Measurements from ENCODE around the gene EIF1. TPM values are rescaled to one million over a fixed set of nuclear protein-coding genes. Genes with fewer than 3 reads are reported as not detected.

Gene EIF1
- total and polyA plus RNA-seq, 2 donors (not counting 3 experiments of a cell fraction or from before 2014, with no cell fraction given) = 168 to 814 TPM

- Histone ChIP-seq H4K20me1 (replicated peaks; ENCODE audit: control insufficient read depth, extremely low read depth, insufficient read depth, low read length) (peaks cover 11% of the 10 kb centered on the region), H3K9me3 (replicated peaks; ENCODE audit: control insufficient read depth, insufficient read depth, low read length) (no peaks in the 10 kb centered on the region), H2AFZ (ENCODE audit: low read depth, low read length) (no peak overlapping the region), H3K4me3 (replicated peaks in 1 of 3; ENCODE audit: insufficient read depth in 1 of 3, low read depth in 1 of 3, low read length in 3 of 3) (no peak overlapping the region), H3K27ac (ENCODE audit: insufficient read depth, low read depth, low read length) (no peak overlapping the region), H3K36me3 (ENCODE audit: control insufficient read depth in 2 of 2, extremely low read depth in 1 of 2, insufficient read depth in 2 of 2, low read length in 2 of 2) (peaks cover 30 to 33% of the 10 kb centered on the region in 2 experiments), H3K9me1 (replicated peaks; ENCODE audit: control insufficient read depth, extremely low read depth, insufficient read depth, low read length) (no peaks in the 10 kb centered on the region), H3K27me3 (ENCODE audit: control insufficient read depth in 2 of 2, insufficient read depth in 2 of 2, low read length in 2 of 2) (no peaks in the 10 kb centered on the region), H3K4me2 (ENCODE audit: insufficient read depth, low read length) (peak overlapping the region; percentile 98), H3K79me2 (ENCODE audit: control insufficient read depth, insufficient read depth, low read length) (peaks cover 21% of the 10 kb centered on the region), H3K4me1 (ENCODE audit: control insufficient read depth, extremely low read depth, insufficient read depth, low read length) (peaks cover 20% of the 10 kb centered on the region), H3K9ac (replicated peaks; ENCODE audit: extremely low read depth, insufficient read depth, low read length) (no peak overlapping the region)
- dilution Hi-C loops (cut with MboI; ENCODE audit: extremely low pct_ligation_motif_present, low sequenced_read_pairs) = no loop called here
- DNase-seq (ENCODE audit: low read depth, low spot score) (no peak), FAIRE-seq (no peak)
- ChIA-PET CTCF (no interaction called here), POLR2A (interaction anchor here (0.5 to 0.6 kb wide), 3 partner anchors 11 to 433 kb away, joined by 3 to 5 read pairs (median 3); no protein-coding TSS in a partner anchor)
- intact Hi-C loops (cut with micrococcal nuclease) = no loop called here
- no TSS peak for BruUV-seq (replicated peaks)
- TF ChIP-seq FOS (IDR thresholded peaks at IDR 0.05; ENCODE audit: borderline replicate concordance, insufficient read depth, low read length) (no peak), POLR2A (IDR thresholded peaks at IDR 0.05; ENCODE audit: low read depth, low read length) (peak; percentile 45)
These were observed 2.5 kb downstream of the EIF1 start for GRCh38 chr17:41691031-41691777.

DNA sequence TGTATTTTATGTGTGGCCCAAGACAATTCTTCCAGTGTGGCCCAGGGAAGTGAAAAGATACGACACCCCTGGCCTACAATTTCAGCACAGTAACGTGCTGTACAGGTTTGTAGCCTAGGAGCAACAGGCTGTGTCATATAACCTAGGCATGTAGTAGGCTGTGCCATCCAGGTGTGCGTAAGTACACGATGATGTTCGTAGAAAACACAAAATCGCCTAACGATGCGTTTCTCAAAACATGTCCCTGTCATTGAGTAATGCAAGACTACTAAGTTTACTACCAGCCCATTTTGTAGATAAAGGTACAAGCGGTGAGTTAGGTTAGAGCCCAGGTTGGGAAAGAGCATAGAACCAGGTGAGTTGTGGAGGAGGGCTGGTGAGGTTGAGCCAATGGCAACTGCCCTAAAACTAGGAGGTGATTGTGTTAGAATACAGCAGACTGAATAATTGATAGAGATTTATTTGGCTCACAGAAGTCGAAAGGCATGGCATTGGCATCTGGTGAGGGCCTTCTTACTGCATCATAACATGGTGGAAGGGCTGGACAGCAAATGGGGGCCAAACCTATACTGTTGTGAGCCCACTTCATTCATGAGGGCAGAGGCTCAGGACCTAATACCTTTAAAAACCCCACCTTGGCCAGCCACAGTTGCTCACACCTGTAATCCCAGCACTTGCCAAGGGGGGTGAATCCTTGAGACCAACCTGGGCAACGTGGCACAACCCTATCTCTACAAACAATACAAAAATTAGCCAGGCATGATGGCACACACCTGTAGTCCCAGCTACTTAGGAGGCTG, 4.2 kb downstream of the EIF1 start:
- ChIA-PET CTCF (interaction anchor here (0.6 to 0.9 kb wide), 2 partner anchors 27 to 152 kb away, joined by 3 read pairs; no protein-coding TSS in a partner anchor), POLR2A (interaction anchor here (0.6 to 0.7 kb wide), 2 partner anchors 14 to 118 kb away, joined by 4 to 5 read pairs; no protein-coding TSS in a partner anchor)
- peaks cover 11% of the 10 kb centered on the region for H4K20me1 ChIP-seq (replicated peaks; ENCODE audit: control insufficient read depth, extremely low read depth, insufficient read depth, low read length)
- FAIRE-seq = peak; percentile 38
- no peaks in the 10 kb centered on the region for H3K9me1 ChIP-seq (replicated peaks; ENCODE audit: control insufficient read depth, extremely low read depth, insufficient read depth, low read length)
- no peak overlapping the region for H3K27ac ChIP-seq (ENCODE audit: insufficient read depth, low read depth, low read length)
- no peak overlapping the region for H3K9ac ChIP-seq (replicated peaks; ENCODE audit: extremely low read depth, insufficient read depth, low read length)
- H3K9me3 ChIP-seq (replicated peaks; ENCODE audit: control insufficient read depth, insufficient read depth, low read length) = no peaks in the 10 kb centered on the region
- peaks cover 17% of the 10 kb centered on the region for H3K4me1 ChIP-seq (ENCODE audit: control insufficient read depth, extremely low read depth, insufficient read depth, low read length)
- H3K4me2 ChIP-seq (ENCODE audit: insufficient read depth, low read length) = no peak overlapping the region
- no peak overlapping the region for H2AFZ ChIP-seq (ENCODE audit: low read depth, low read length)
- peaks cover 21% of the 10 kb centered on the region for H3K79me2 ChIP-seq (ENCODE audit: control insufficient read depth, insufficient read depth, low read length)
- TF ChIP-seq, protein P1, sequence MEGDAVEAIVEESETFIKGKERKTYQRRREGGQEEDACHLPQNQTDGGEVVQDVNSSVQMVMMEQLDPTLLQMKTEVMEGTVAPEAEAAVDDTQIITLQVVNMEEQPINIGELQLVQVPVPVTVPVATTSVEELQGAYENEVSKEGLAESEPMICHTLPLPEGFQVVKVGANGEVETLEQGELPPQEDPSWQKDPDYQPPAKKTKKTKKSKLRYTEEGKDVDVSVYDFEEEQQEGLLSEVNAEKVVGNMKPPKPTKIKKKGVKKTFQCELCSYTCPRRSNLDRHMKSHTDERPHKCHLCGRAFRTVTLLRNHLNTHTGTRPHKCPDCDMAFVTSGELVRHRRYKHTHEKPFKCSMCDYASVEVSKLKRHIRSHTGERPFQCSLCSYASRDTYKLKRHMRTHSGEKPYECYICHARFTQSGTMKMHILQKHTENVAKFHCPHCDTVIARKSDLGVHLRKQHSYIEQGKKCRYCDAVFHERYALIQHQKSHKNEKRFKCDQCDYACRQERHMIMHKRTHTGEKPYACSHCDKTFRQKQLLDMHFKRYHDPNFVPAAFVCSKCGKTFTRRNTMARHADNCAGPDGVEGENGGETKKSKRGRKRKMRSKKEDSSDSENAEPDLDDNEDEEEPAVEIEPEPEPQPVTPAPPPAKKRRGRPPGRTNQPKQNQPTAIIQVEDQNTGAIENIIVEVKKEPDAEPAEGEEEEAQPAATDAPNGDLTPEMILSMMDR (IDR thresholded peaks at IDR 0.05; ENCODE audit: extremely low read depth in 1 of 2, insufficient read depth in 1 of 2, low read depth in 1 of 2, low read length in 2 of 2) = no peak
- TF ChIP-seq POLR2AphosphoS5 (IDR thresholded peaks at IDR 0.05; ENCODE audit: insufficient read depth, low read depth, low read length) (peak; percentile 46), EZH2 (IDR thresholded peaks at IDR 0.05; ENCODE audit: borderline replicate concordance, low read depth, low read length, severe bottlenecking) (no peak), POLR2A (IDR thresholded peaks at IDR 0.05; ENCODE audit: low read depth, low read length) (no peak), JUN (IDR thresholded peaks at IDR 0.05; ENCODE audit: borderline replicate concordance, insufficient read depth, insufficient read length, low read depth) (no peak)
- TF ChIP-seq, protein P2, sequence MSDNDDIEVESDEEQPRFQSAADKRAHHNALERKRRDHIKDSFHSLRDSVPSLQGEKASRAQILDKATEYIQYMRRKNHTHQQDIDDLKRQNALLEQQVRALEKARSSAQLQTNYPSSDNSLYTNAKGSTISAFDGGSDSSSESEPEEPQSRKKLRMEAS (IDR thresholded peaks at IDR 0.05; ENCODE audit: insufficient read depth, insufficient read length) = no peak
- H3K27me3 ChIP-seq (ENCODE audit: control insufficient read depth in 2 of 2, insufficient read depth in 2 of 2, low read length in 2 of 2) = no peaks in the 10 kb centered on the region
- no peak overlapping the region for H3K4me3 ChIP-seq (replicated peaks in 1 of 3; ENCODE audit: insufficient read depth in 1 of 3, low read depth in 1 of 3, low read length in 3 of 3)
- intact Hi-C loops (cut with micrococcal nuclease) = no loop called here
- BruUV-seq (replicated peaks) = no TSS peak
- DNase-seq (ENCODE audit: low read depth, low spot score) = no peak
- dilution Hi-C loops (cut with MboI; ENCODE audit: extremely low pct_ligation_motif_present, low sequenced_read_pairs) = no loop called here
- peaks cover 30 to 33% of the 10 kb centered on the region in 2 experiments for H3K36me3 ChIP-seq (ENCODE audit: control insufficient read depth in 2 of 2, extremely low read depth in 1 of 2, insufficient read depth in 2 of 2, low read length in 2 of 2)

Measured in endothelial cell of umbilical vein (primary cell).